Measurements from ENCODE around the gene LRMDA.
A peak's percentile ranks its signal among the peaks of the same experiment; 100 is the strongest.

LRMDA gene

DNA sequence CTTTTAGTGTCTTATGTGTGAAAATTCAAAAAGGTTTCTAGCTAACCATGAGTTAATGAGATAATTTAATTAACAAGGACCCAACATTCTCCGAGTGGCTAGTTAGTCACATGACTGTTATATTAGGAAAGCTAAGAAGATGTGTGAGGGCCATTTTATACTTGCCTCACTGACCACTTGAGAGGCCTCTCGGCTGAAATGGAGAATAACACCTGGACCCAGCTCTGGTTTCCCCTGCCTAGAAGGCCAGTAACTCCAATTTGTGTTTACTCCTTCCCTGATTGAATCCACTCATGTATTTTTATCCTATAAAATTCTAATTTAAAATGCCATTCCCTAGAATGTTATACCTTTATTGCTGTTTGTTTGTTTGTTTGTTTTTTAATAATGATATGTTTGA lies 1115.0 kb downstream of the LRMDA start:
- H3K27me3 Mint-ChIP-seq (ENCODE audit: low read depth), result peaks cover 6% of the 10 kb centered on the region
- peaks cover 66% of the 10 kb centered on the region for H3K4me1 Mint-ChIP-seq
- peak overlapping the region in 2 of 3 experiments; percentile 58 to 75 for H3K27ac Mint-ChIP-seq
- H3K9me3 Mint-ChIP-seq, result no peaks in the 10 kb centered on the region
- no peak overlapping the region for H3K4me3 Mint-ChIP-seq
- TF ChIP-seq, protein P1, sequence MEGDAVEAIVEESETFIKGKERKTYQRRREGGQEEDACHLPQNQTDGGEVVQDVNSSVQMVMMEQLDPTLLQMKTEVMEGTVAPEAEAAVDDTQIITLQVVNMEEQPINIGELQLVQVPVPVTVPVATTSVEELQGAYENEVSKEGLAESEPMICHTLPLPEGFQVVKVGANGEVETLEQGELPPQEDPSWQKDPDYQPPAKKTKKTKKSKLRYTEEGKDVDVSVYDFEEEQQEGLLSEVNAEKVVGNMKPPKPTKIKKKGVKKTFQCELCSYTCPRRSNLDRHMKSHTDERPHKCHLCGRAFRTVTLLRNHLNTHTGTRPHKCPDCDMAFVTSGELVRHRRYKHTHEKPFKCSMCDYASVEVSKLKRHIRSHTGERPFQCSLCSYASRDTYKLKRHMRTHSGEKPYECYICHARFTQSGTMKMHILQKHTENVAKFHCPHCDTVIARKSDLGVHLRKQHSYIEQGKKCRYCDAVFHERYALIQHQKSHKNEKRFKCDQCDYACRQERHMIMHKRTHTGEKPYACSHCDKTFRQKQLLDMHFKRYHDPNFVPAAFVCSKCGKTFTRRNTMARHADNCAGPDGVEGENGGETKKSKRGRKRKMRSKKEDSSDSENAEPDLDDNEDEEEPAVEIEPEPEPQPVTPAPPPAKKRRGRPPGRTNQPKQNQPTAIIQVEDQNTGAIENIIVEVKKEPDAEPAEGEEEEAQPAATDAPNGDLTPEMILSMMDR (IDR thresholded peaks at IDR 0.05; ENCODE audit: unreplicated experiment in 3 of 3), result no peak
- H3K36me3 Mint-ChIP-seq (ENCODE audit: low read depth), result no peaks in the 10 kb centered on the region

DNA sequence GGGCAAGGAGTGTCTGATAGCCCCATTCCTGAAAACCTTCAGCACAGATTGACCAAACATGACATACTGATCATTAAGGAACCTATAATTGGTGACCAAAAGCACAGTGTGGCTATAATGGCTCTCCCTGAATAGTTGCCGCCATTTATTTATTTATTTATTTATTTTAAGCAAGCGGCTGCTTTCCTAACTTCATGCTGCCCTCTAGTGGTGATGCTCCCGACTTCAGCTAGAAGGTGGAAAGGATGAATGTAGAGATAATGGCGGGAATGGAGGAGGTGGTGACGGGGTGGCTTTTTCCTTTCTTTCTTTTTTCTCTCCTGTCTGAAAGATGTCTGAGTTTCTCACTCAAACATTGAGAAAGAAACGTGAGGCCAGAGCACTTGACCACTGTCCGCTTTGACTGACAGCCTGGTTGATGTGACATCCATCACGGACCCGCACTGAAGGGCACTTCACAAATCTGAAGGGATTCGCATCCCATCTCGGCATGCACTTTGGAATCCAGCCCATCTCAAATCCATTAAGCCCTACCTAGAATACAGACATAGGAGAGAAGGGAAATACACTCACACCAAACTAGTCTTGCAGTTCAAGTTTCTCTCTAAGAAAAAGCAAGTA lies 1116.0 kb downstream of the LRMDA start:
- Mint-ChIP-seq H3K4me3 (peak overlapping the region in 1 of 3 experiments; percentile 8), H3K36me3 (ENCODE audit: low read depth) (no peaks in the 10 kb centered on the region), H3K27ac (peak overlapping the region; percentile 1 to 84 (median 71)), H3K27me3 (ENCODE audit: low read depth) (peaks cover 6% of the 10 kb centered on the region), H3K4me1 (peaks cover 63% of the 10 kb centered on the region), H3K9me3 (no peaks in the 10 kb centered on the region)
- TF ChIP-seq, protein P1 (IDR thresholded peaks at IDR 0.05; ENCODE audit: unreplicated experiment in 3 of 3), result peak; percentile 81 to 92 (median 88)

DNA sequence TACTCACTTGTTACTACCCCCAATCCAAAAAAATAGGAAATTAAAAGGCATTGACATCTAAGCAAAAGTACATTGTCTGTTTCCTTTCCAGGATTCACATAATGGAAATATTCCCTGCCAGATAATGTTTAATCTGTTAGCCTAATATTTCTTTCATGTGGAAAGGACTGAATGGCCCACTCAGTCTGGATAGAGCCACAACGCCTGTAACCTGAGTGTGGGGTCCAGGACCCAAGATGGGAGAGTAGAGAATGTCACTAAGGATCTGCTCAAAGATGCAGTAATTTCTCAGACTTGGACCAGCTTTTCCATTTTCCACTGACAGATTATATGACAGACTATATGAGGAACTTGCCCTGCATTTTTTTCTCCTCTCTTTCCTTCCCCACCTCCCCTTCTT lies 1117.3 kb downstream of the LRMDA start:
- TF ChIP-seq, protein P1 (IDR thresholded peaks at IDR 0.05; ENCODE audit: unreplicated experiment in 3 of 3), result no peak
- peaks cover 69% of the 10 kb centered on the region for H3K4me1 Mint-ChIP-seq
- no peaks in the 10 kb centered on the region for H3K36me3 Mint-ChIP-seq (ENCODE audit: low read depth)
- H3K9me3 Mint-ChIP-seq, result no peaks in the 10 kb centered on the region
- peaks cover 6% of the 10 kb centered on the region for H3K27me3 Mint-ChIP-seq (ENCODE audit: low read depth)
- peak overlapping the region; percentile 29 to 84 (median 71) for H3K27ac Mint-ChIP-seq
- H3K4me3 Mint-ChIP-seq, result no peak overlapping the region

DNA sequence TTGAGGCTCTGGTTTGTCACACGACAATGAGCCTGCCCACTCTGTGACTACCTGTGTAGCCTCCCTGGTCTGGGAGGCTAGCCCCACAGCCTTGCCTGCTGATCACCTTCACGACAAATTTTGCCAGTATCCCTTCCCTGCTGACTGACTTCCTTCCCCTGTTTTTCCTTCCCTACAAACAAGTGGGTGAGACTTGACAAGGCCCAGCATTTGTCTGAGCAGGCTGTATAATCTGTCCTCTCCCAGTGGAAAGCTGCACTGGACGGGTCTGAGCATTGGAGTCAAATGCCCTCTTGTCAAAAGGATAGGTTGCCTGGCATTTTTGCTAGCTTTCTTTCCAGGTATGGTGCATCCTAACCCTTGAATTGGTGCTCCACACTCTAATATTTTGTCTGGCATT lies 1117.7 kb downstream of the LRMDA start:
- H3K9me3 Mint-ChIP-seq, result no peaks in the 10 kb centered on the region
- H3K27ac Mint-ChIP-seq, result peak overlapping the region; percentile 29 to 84 (median 71)
- H3K27me3 Mint-ChIP-seq (ENCODE audit: low read depth), result peaks cover 6% of the 10 kb centered on the region
- TF ChIP-seq, protein P1 (IDR thresholded peaks at IDR 0.05; ENCODE audit: unreplicated experiment in 3 of 3), result no peak
- H3K36me3 Mint-ChIP-seq (ENCODE audit: low read depth), result no peaks in the 10 kb centered on the region
- H3K4me3 Mint-ChIP-seq, result no peak overlapping the region
- H3K4me1 Mint-ChIP-seq, result peaks cover 74% of the 10 kb centered on the region

DNA sequence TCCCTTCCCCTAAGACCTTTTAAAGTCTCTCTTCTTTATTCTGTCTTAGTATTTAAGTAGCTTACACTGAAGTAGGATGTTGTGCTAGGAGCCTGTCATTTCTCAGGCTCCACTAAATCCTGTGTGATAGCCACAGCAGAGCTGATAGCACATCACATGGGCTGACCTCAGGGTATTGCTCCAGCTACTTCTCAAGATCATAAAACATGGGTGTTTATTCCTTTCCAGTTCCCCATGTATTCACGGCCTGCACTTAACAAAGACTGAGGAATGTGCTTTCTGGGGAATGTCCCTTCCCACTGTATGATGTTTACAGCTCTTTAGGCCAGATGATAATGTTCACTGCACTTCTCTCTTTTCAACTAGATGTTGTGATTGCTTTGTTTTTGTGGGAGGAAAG lies 1119.4 kb downstream of the LRMDA start:
- Mint-ChIP-seq H3K27ac (peak overlapping the region; percentile 49 to 74 (median 57)), H3K27me3 (ENCODE audit: low read depth) (peaks cover 6% of the 10 kb centered on the region), H3K9me3 (no peaks in the 10 kb centered on the region), H3K36me3 (ENCODE audit: low read depth) (no peaks in the 10 kb centered on the region), H3K4me1 (peaks cover 73% of the 10 kb centered on the region), H3K4me3 (no peak overlapping the region)
- TF ChIP-seq, protein P1 (IDR thresholded peaks at IDR 0.05; ENCODE audit: unreplicated experiment in 3 of 3), result no peak
